Endothelial cell of umbilical vein (primary cell): ENCODE measurements around the gene EPS15. TPM values are rescaled to one million over a fixed set of nuclear protein-coding genes. Genes with fewer than 3 reads are reported as not detected.

ENCODE experiments used
- BruUV-seq: library from RNA; stranded (reverse); fragments of 400-500 nt; replicated peaks from 2 replicates; lab custom pipeline; 2021; lab: Mats Ljungman, UMichigan
- CTCF ChIA-PET: fragments of 300-600, 350-600 bp; sonication (Branson Sonifier 250); formaldehyde crosslinking; loops from one replicate; lab custom pipeline; 2021; ENCODE audit warnings: antibody characterized with exemption, inconsistent platforms; lab: Charles Lee
- POLR2A ChIA-PET: fragments of 300-600, 350-600 bp; sonication (Branson Sonifier 250); formaldehyde crosslinking; loops from one replicate; lab custom pipeline; 2021; ENCODE audit warnings: antibody characterized with exemption, inconsistent platforms; lab: Charles Lee
- DNase-seq: peaks from one replicate; pipeline ENCODE4 v3.0.0-alpha.2; 2011; ENCODE audit warnings: low read depth, low spot score
- FAIRE-seq: peaks from 2 replicates; lab custom pipeline; 2011; peaks lifted over from hg19 to GRCh38; lab: Jason Lieb, UNC
- H2AFZ ChIP-seq: 2 replicates; pipeline ENCODE4 v1.6.0; 2012; ENCODE audit warnings: low read depth, low read length, control low read depth, inconsistent platforms
- H3K27ac ChIP-seq: 2 replicates; pipeline ENCODE4 v1.5.1; 2011; ENCODE audit warnings: low read depth, mild to moderate bottlenecking, control low read depth, low read length, moderate library complexity; ENCODE audit not compliant: insufficient read depth
- H3K27me3 ChIP-seq, 2 experiments: 2 replicates each; pipeline versions ENCODE4 v1.6.0 to v1.6.1; 2011; ENCODE audit warnings: low read length in 2 of 2, mixed read lengths in 1 of 2; ENCODE audit not compliant: control insufficient read depth in 2 of 2, insufficient read depth in 2 of 2
- H3K36me3 ChIP-seq, 2 experiments: 2 replicates in 1 of 2; 3 replicates in 1 of 2; pipeline ENCODE4 v1.5.1; 2011; ENCODE audit warnings: low read length in 2 of 2, mild to moderate bottlenecking in 1 of 2, moderate library complexity in 1 of 2; ENCODE audit not compliant: control insufficient read depth in 2 of 2, insufficient read depth in 2 of 2; ENCODE audit errors: extremely low read depth in 1 of 2
- H3K4me1 ChIP-seq: 3 replicates; pipeline ENCODE4 v1.5.1; 2011; ENCODE audit warnings: mild to moderate bottlenecking, low read length; ENCODE audit not compliant: control insufficient read depth, insufficient read depth; ENCODE audit errors: extremely low read depth
- H3K4me2 ChIP-seq: 2 replicates; pipeline ENCODE4 v1.6.1; 2011; ENCODE audit warnings: low read length, control low read depth, mixed read lengths; ENCODE audit not compliant: insufficient read depth
- H3K4me3 ChIP-seq, 3 experiments: fragments of 200-600 bp in 1 of 3; sonication (generic), shearing (Covaris generic) in 1 of 3; replicated peaks in 1 of 3; 2 replicates each; pipeline ENCODE4 v1.5.1; 2011 to 2016; ENCODE audit warnings: control low read depth in 3 of 3, low read length in 3 of 3, mild to moderate bottlenecking in 2 of 3, inconsistent platforms in 1 of 3, low read depth in 1 of 3, moderate library complexity in 1 of 3; ENCODE audit not compliant: insufficient read depth in 1 of 3
- H3K79me2 ChIP-seq: 2 replicates; pipeline ENCODE4 v1.6.0; 2012; ENCODE audit warnings: low read length, inconsistent platforms; ENCODE audit not compliant: control insufficient read depth, insufficient read depth
- H3K9ac ChIP-seq: replicated peaks from 2 replicates; pipeline ENCODE3; 2011; ENCODE audit warnings: low read length, control low read depth; ENCODE audit not compliant: insufficient read depth; ENCODE audit errors: extremely low read depth
- H3K9me1 ChIP-seq: replicated peaks from 3 replicates; pipeline ENCODE4 v1.6.0; 2011; ENCODE audit warnings: mild to moderate bottlenecking, low read length; ENCODE audit not compliant: control insufficient read depth, insufficient read depth; ENCODE audit errors: extremely low read depth
- H3K9me3 ChIP-seq: replicated peaks from 2 replicates; pipeline ENCODE4 v1.5.1; 2012; ENCODE audit warnings: low read length, inconsistent platforms; ENCODE audit not compliant: control insufficient read depth, insufficient read depth
- H4K20me1 ChIP-seq: replicated peaks from 2 replicates; pipeline ENCODE3; 2011; ENCODE audit warnings: mild to moderate bottlenecking, low read length; ENCODE audit not compliant: control insufficient read depth, insufficient read depth; ENCODE audit errors: extremely low read depth
- EZH2 ChIP-seq: IDR thresholded peaks from 2 replicates; pipeline ENCODE4 v1.6.1; 2012; ENCODE audit warnings: borderline replicate concordance, low read depth, mild to moderate bottlenecking, moderate library complexity, low read length, inconsistent platforms; ENCODE audit not compliant: severe bottlenecking
- FOS ChIP-seq: IDR thresholded peaks from 2 replicates; pipeline ENCODE4 v1.6.1; 2011; ENCODE audit warnings: mild to moderate bottlenecking, low read length, moderate library complexity, borderline replicate concordance; ENCODE audit not compliant: insufficient read depth
- GATA2 ChIP-seq: IDR thresholded peaks from 2 replicates; pipeline ENCODE4 v1.7.0; 2011; ENCODE audit warnings: low read depth, mild to moderate bottlenecking, moderate library complexity, mixed read lengths, low read length; ENCODE audit not compliant: insufficient read length, insufficient read depth
- JUN ChIP-seq: IDR thresholded peaks from 2 replicates; pipeline ENCODE4 v1.6.1; 2011; ENCODE audit warnings: borderline replicate concordance, low read depth; ENCODE audit not compliant: insufficient read length, insufficient read depth
- POLR2A ChIP-seq: IDR thresholded peaks from 2 replicates; pipeline ENCODE4 v1.6.1; 2012; ENCODE audit warnings: low read depth, mild to moderate bottlenecking, control low read depth, low read length
- POLR2AphosphoS5 ChIP-seq: IDR thresholded peaks from 2 replicates; pipeline ENCODE4 v1.6.1; 2012; ENCODE audit warnings: low read depth, mild to moderate bottlenecking, control low read depth, low read length, moderate library complexity; ENCODE audit not compliant: insufficient read depth
- dilution Hi-C: fragments of 300-500 bp; cut with MboI; formaldehyde crosslinking; loops from one replicate; pipeline ENCODE4 v1.15.0; 2019; ENCODE audit warnings: low sequenced_read_pairs; ENCODE audit not compliant: extremely low pct_ligation_motif_present
- intact Hi-C: fragments of 100-400 bp; cut with micrococcal nuclease; formaldehyde crosslinking; loops from one replicate; pipeline ENCODE4 v1.10.0; 2022
- polyA plus RNA-seq, 4 experiments: library from polyadenylated mRNA; depleted of rRNA in 3 of 4; stranded (reverse) in 3 of 4; unstranded in 1 of 4; fragments of >200 nt; gene quantifications; 2 replicates each; pipeline versions ENCODE4 v1.2.1 to v1.2.3, GENCODE V29; 2011 to 2012; ENCODE audit warnings: missing spikeins in 1 of 4
- total RNA-seq: library from RNA; stranded (reverse); gene quantifications from 2 replicates; pipeline ENCODE4 v1.2.3, GENCODE V29; 2021
- TF ChIP-seq, protein P1 (sequence below): IDR thresholded peaks from 2 replicates; pipeline ENCODE4 v1.6.1; 2011; ENCODE audit not compliant: insufficient read depth, insufficient read length
- TF ChIP-seq, protein P2 (sequence below), 2 donors: IDR thresholded peaks; 1 replicate in 1 of 2; 2 replicates in 1 of 2; pipeline ENCODE4 v1.5.1; 2011; ENCODE audit warnings: low read length in 2 of 2, mild to moderate bottlenecking in 2 of 2, moderate library complexity in 2 of 2, control low read depth in 1 of 2, inconsistent platforms in 1 of 2, low read depth in 1 of 2; ENCODE audit not compliant: insufficient read depth in 1 of 2; ENCODE audit errors: extremely low read depth in 1 of 2

The EPS15 gene
- total and polyA plus RNA-seq, 2 donors (not counting 3 experiments of a cell fraction or from before 2014, with no cell fraction given) = 15.4 to 44.8 TPM

DNA sequence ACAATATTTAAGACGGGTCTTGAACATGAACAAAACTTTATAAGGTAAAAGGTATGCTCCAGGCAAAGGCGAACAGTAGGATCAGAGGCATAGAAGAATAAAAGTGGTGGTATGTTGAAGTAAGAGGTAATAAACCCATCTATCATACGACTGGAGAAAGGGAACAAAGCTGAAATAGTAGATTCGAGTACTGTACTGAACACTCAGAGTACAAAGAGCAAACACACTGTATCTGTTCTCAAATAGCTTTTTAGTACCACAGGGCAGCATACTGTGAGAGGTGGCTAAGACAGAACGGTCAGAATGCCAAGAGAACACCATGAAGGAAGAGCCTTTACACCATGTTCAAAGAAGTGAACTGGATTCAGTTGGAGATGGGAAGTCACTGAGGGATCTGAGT lies 83.2 kb downstream of the EPS15 start:
- H3K36me3 ChIP-seq = peaks cover 0 to 10% of the 10 kb centered on the region in 2 experiments
- FAIRE-seq = no peak
- dilution Hi-C loops = no loop called here

More for the DNA sequence above, 83.2 kb downstream of the EPS15 start:
- no peak overlapping the region for H3K9ac ChIP-seq
- CTCF ChIA-PET = interaction anchor here (1.0 kb wide), 1 partner anchor 10 kb away, joined by 3 read pairs; no protein-coding TSS in a partner anchor
- no peak overlapping the region for H2AFZ ChIP-seq
- H4K20me1 ChIP-seq = no peaks in the 10 kb centered on the region
- no peaks in the 10 kb centered on the region for H3K27me3 ChIP-seq
- no peak for DNase-seq
- H3K9me3 ChIP-seq = no peaks in the 10 kb centered on the region
- intact Hi-C loops = no loop called here
- H3K4me2 ChIP-seq = no peak overlapping the region
- TF ChIP-seq POLR2A (no peak), POLR2AphosphoS5 (no peak), FOS (no peak), EZH2 (no peak), JUN (no peak), GATA2 (no peak)
- TF ChIP-seq, protein P1, sequence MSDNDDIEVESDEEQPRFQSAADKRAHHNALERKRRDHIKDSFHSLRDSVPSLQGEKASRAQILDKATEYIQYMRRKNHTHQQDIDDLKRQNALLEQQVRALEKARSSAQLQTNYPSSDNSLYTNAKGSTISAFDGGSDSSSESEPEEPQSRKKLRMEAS = no peak
- TF ChIP-seq, protein P2, sequence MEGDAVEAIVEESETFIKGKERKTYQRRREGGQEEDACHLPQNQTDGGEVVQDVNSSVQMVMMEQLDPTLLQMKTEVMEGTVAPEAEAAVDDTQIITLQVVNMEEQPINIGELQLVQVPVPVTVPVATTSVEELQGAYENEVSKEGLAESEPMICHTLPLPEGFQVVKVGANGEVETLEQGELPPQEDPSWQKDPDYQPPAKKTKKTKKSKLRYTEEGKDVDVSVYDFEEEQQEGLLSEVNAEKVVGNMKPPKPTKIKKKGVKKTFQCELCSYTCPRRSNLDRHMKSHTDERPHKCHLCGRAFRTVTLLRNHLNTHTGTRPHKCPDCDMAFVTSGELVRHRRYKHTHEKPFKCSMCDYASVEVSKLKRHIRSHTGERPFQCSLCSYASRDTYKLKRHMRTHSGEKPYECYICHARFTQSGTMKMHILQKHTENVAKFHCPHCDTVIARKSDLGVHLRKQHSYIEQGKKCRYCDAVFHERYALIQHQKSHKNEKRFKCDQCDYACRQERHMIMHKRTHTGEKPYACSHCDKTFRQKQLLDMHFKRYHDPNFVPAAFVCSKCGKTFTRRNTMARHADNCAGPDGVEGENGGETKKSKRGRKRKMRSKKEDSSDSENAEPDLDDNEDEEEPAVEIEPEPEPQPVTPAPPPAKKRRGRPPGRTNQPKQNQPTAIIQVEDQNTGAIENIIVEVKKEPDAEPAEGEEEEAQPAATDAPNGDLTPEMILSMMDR (IDR thresholded peaks at IDR 0.05; ENCODE audit: extremely low read depth in 1 of 2, insufficient read depth in 1 of 2, low read depth in 1 of 2, low read length in 2 of 2) = no peak
- peaks cover 24% of the 10 kb centered on the region for H3K4me1 ChIP-seq
- no TSS peak for BruUV-seq
- no peak overlapping the region for H3K4me3 ChIP-seq
- no peaks in the 10 kb centered on the region for H3K79me2 ChIP-seq
- POLR2A ChIA-PET = no interaction called here
- H3K9me1 ChIP-seq = no peaks in the 10 kb centered on the region
- no peak overlapping the region for H3K27ac ChIP-seq
